Epidermal melanocyte (primary cell): Measurements from ENCODE around the gene SEC14L2.

Experiments used
- DNase-seq: peaks from one replicate; pipeline ENCODE4 v3.0.0; 2011; ENCODE audit warnings: low spot score; ENCODE audit not compliant: insufficient read length

SEC14L2 gene

GRCh38 chr22:30396871-30397655, at the start of gene SEC14L2:
Gene SEC14L2 (plus strand): TSS chr22:30397018. CDS start chr22:30397117, 99 bp downstream.
- DNase-seq, result peak; percentile 82

GRCh38 chr22:30347255-30347892, 49.4 kb upstream of the SEC14L2 start:
- no peak for DNase-seq

- DNase-seq, result no peak
Observed at GRCh38 chr22:30348404-30348803, 48.4 kb upstream of the SEC14L2 start.

GRCh38 chr22:30348809-30349208, 48.0 kb upstream of the SEC14L2 start:
- DNase-seq, result peak; percentile 58

GRCh38 chr22:30351226-30351625, 45.6 kb upstream of the SEC14L2 start:
- no peak for DNase-seq

- DNase-seq, result no peak
Observed at GRCh38 chr22:30354644-30355043, 42.2 kb upstream of the SEC14L2 start.

- peak; percentile 88 for DNase-seq
Observed at GRCh38 chr22:30356449-30357235, 40.2 kb upstream of the SEC14L2 start, which contains the start of the genes CCDC157 and SF3A1. Gene CCDC157 (plus strand): TSS chr22:30357007. CDS start chr22:30366001, 8,994 bp downstream. Gene SF3A1 (minus strand): TSS chr22:30356894. CDS start chr22:30356792, 102 bp downstream.

GRCh38 chr22:30357236-30357570, 39.6 kb upstream of the SEC14L2 start:
- no peak for DNase-seq

- DNase-seq, result no peak
Observed at GRCh38 chr22:30357650-30358215, 39.1 kb upstream of the SEC14L2 start.

- DNase-seq, result no peak
Observed at GRCh38 chr22:30358541-30358940, 38.3 kb upstream of the SEC14L2 start.

GRCh38 chr22:30361916-30362650, 34.7 kb upstream of the SEC14L2 start:
- no peak for DNase-seq

GRCh38 chr22:30362651-30363281, 34.1 kb upstream of the SEC14L2 start:
- DNase-seq, result no peak

- DNase-seq, result no peak
Observed at GRCh38 chr22:30365891-30366290, 30.9 kb upstream of the SEC14L2 start.

GRCh38 chr22:30368420-30368819, 28.4 kb upstream of the SEC14L2 start:
- no peak for DNase-seq

- DNase-seq, result no peak
Observed at GRCh38 chr22:30370641-30371230, 26.1 kb upstream of the SEC14L2 start.

GRCh38 chr22:30371321-30371720, 25.5 kb upstream of the SEC14L2 start:
- no peak for DNase-seq

- DNase-seq, result no peak
Observed at GRCh38 chr22:30371981-30372380, 24.8 kb upstream of the SEC14L2 start.

GRCh38 chr22:30372915-30373314, 23.9 kb upstream of the SEC14L2 start:
- no peak for DNase-seq

GRCh38 chr22:30373331-30374325, 23.2 kb upstream of the SEC14L2 start:
- DNase-seq, result no peak
